ENCODE results near the gene RNF224. TPM values are rescaled to one million over a fixed set of nuclear protein-coding genes. Genes with fewer than 3 reads are reported as not detected.

The RNF224 gene
- total RNA-seq, 4 donors from 2014 or later = not detected

DNA sequence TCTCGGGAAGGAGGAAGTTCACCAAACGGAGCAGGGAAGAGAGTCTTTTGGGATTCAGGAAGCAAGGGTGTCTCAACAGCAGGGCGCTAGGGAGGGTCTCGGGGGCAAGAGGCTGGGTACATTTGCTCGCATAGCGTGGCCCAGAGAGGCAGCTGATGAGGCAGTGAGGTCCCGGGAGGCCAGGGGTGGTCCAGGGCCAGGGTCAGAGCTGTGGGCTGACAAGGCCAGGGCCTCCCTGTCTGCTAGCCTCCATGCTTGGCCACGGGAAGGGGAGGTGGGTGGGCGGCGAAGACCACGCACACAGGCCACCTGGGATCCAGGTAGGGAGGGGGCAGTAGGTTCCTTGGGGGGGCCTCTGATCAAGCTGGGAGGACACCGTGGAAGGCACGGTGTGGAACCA is 15.8 kb upstream of the RNF224 start:
- TF ChIP-seq, protein P1, sequence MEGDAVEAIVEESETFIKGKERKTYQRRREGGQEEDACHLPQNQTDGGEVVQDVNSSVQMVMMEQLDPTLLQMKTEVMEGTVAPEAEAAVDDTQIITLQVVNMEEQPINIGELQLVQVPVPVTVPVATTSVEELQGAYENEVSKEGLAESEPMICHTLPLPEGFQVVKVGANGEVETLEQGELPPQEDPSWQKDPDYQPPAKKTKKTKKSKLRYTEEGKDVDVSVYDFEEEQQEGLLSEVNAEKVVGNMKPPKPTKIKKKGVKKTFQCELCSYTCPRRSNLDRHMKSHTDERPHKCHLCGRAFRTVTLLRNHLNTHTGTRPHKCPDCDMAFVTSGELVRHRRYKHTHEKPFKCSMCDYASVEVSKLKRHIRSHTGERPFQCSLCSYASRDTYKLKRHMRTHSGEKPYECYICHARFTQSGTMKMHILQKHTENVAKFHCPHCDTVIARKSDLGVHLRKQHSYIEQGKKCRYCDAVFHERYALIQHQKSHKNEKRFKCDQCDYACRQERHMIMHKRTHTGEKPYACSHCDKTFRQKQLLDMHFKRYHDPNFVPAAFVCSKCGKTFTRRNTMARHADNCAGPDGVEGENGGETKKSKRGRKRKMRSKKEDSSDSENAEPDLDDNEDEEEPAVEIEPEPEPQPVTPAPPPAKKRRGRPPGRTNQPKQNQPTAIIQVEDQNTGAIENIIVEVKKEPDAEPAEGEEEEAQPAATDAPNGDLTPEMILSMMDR (IDR thresholded peaks at IDR 0.05; ENCODE audit: low read depth) = no peak

DNA sequence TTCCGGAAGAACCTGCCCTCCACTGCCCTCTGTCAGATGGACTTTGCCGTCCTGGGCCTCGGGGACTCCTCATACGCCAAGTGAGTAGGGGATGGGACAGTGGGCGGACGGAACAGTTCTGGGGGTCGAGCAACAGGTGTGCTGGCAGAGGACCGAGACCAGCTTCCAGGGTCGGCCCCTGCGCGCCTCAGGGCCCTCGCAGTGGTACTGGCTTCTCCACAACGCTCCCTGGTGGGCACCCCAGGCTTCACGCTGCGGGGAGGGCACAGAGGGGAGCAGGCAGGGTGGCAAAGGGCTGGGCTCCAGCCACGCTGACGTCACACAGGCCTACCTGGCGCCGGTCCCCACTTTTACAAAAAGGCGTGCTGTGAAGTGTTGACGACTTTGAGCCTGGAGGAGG is 14.8 kb upstream of the RNF224 start:
- TF ChIP-seq, protein P1 (IDR thresholded peaks at IDR 0.05; ENCODE audit: low read depth) = no peak

DNA sequence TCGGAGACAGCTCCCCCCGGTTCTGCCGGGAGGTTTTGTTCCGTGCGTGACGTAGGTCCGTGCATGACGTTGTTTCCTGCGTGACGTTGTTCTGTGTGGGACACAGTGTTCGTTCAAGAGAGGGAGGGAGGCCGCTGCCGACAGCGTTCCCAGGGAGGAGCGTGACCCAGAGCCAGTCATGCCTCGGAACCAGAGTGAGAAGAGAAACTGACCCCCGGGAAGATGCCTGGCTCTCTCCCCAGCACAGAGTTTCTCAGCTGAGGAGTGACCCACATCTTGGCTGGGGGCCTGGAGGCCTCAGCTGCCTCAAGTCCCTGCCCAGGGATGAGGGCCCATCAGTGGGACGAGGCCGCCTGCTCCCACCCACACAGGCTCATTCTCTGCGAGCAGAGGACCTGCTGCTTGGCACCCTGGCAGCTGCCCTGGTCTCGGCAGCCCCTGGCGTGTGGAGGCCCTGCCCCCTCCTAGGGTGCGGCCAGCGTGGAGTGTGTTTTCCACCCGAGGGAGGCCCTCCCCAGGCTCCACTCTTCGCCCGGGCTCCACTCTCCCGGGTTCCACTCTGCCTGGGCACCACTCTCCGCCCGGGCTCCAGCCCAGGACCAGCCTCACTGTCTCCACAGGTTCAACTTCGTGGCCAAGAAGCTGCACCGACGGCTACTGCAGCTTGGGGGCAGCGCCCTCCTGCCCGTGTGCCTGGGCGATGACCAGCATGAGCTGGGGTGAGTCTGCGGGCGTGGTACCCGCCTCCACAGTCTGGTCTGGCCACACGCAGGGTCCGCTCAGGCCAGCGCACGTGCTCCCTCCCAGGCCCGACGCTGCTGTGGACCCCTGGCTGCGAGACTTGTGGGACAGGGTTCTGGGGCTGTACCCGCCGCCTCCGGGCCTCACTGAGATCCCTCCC is 13.9 kb upstream of the RNF224 start:
- TF ChIP-seq, protein P1 (IDR thresholded peaks at IDR 0.05; ENCODE audit: low read depth) = no peak

DNA sequence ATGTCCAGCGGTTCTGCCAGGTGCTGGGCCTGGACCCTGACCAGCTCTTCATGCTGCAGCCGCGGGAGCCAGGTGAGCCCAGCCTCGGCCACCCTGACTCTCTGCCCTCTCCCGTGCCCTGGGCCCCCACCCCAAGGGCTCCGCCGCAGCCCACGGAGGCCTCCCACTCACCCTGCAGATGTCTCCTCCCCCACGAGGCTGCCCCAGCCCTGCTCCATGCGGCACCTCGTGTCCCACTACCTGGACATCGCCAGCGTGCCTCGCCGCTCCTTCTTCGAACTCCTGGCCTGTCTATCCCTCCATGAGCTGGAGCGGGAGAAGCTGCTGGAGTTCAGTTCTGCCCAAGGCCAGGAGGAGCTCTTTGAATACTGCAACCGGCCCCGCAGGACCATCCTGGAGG is 12.7 kb upstream of the RNF224 start:
- TF ChIP-seq, protein P1 (IDR thresholded peaks at IDR 0.05; ENCODE audit: low read depth) = no peak

DNA sequence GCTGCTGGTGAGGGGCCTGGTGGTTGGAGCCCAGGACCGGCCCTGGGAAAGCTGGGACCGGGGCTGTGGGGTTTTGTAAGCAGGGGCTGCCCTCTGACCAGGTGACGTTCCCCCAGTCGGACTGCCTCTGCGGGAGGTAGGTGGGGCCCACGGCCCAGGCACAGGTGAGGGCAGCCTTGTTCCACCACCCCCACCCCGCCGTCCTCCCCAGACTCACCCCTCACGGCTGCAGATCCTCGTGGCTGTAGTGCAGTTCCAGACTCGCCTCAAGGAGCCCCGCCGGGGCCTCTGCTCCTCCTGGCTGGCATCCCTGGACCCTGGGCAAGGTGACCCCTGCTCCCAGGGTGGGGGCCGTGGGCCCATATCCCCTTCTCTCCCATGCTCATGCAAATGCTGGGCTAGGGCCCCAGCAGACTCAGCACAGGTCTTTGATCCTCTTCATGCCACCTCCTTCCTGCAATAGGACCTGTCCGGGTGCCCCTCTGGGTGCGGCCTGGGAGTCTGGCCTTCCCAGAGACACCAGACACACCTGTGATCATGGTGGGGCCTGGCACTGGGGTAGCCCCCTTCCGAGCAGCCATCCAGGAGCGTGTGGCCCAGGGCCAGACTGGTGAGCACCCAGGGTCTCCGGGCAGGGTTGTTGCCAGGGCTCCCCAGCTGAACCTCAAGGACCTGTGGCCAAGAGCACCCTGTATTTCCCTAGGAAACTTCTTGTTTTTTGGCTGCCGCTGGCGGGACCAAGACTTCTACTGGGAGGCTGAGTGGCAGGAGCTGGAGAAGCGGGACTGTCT is 11.9 kb upstream of the RNF224 start:
- TF ChIP-seq, protein P1 (IDR thresholded peaks at IDR 0.05; ENCODE audit: low read depth) = no peak

DNA sequence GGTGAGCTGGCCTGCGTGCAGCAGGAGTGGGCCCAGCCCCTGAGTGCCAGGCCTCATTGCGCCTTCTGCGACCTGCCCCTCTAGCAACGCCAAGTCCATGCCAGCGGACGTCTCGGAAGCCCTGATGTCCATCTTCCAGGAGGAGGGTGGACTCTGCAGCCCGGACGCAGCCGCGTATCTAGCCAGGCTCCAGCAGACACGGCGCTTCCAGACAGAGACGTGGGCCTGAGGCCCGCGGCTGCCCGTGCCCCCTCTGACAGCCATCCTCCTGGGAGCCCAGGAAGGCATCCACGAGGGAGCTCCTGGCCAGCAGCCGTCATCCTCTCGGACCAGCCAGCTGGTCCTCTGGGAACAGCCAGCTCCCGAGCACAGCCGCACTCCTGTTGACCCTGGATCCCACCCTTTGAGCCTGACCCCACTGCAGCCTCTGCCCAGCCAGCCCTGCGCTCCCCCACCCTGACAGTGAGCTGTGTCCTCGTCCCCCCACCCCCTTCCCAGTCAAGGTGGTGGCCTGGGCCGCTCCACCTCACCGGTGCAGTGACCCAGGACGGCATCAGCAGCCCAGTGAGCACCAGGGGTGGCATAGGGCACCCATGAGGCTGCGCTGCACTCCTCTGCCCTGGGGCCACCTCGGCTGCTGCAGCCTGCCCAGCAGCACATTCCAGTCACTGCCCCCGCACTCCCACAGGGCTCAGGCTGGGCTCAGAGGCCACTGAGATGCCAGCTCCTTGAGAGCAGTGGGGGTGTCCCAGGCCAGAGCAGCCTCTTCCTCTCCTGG is 10.9 kb upstream of the RNF224 start:
- TF ChIP-seq, protein P1 (IDR thresholded peaks at IDR 0.05; ENCODE audit: low read depth) = no peak
